Thyroid gland (tissue), 4 donors: ENCODE data around the gene SOD1. TPM values are rescaled to one million over a fixed set of nuclear protein-coding genes. Genes with fewer than 3 reads are reported as not detected.

Experiments used
- DNase-seq, 2 donors: peaks; one replicate each; pipeline ENCODE4 v3.0.0-alpha.2; 2019
- H3K27ac ChIP-seq, 3 donors: fragments of 200-600 bp; sonication (generic); 1 replicate in 2 of 3; 2 replicates in 1 of 3; pipeline ENCODE4 v1.5.1; 2016 to 2019; ENCODE audit warnings: mild to moderate bottlenecking in 1 of 3, moderate library complexity in 1 of 3
- H3K27me3 ChIP-seq: fragments of 200-600 bp; sonication (generic); one replicate; pipeline ENCODE4 v1.5.1; 2019
- H3K36me3 ChIP-seq, 2 donors: fragments of 200-600 bp; sonication (generic); one replicate each; pipeline ENCODE4 v1.5.1; 2016 to 2019
- H3K4me1 ChIP-seq, 2 donors: fragments of 200-600 bp; sonication (generic); one replicate each; pipeline ENCODE4 v1.5.1; 2017 to 2019
- H3K4me3 ChIP-seq, 3 donors: fragments of 200-600 bp; sonication (generic); replicated peaks in 1 of 3; 1 replicate in 2 of 3; 2 replicates in 1 of 3; pipeline ENCODE4 v1.5.1; 2016; ENCODE audit warnings: mild to moderate bottlenecking in 1 of 3
- H3K9me3 ChIP-seq: fragments of 200-600 bp; sonication (generic); one replicate; pipeline ENCODE4 v1.5.1; 2017
- POLR2A ChIP-seq, 2 donors: fragments of 450-650 bp; IDR thresholded peaks; one replicate each; pipeline ENCODE4 v1.6.1; 2017; ENCODE audit warnings: antibody characterized with exemption in 2 of 2, mild to moderate bottlenecking in 2 of 2, moderate library complexity in 1 of 2
- WGBS, 2 donors: methylation state at CpG; one replicate each; pipeline ENCODE4 v1.1.5; 2017; 5-methylcytosine and 5-hydroxymethylcytosine counted together
- intact Hi-C: fragments of 100-400 bp; cut with DNase I; formaldehyde crosslinking; loops from one replicate; pipeline ENCODE4 v1.15.1; 2023
- total RNA-seq, 4 donors: library from RNA; depleted of rRNA; stranded (reverse); fragments of >200 nt; gene quantifications; one replicate each; pipeline ENCODE4 v1.2.3, GENCODE V29; 2016
- TF ChIP-seq, protein P1 (sequence below), 6 experiments: fragments of 200-600 bp in 3 of 6; fragments of 450-650 bp in 3 of 6; sonication (generic) in 3 of 6; IDR thresholded peaks; one replicate each; pipeline ENCODE4 v1.5.1; 2016 to 2019; ENCODE audit warnings: antibody characterized with exemption in 6 of 6, mild to moderate bottlenecking in 2 of 6, inconsistent platforms in 1 of 6, moderate library complexity in 1 of 6

Gene SOD1
- total RNA-seq, 4 donors from 2014 or later: 147 to 331 (median 261) TPM

GRCh38 chr21:31682620-31683019 is 23.1 kb downstream of the SOD1 start:
- Histone ChIP-seq H3K27me3 (no peaks in the 10 kb centered on the region), H3K4me1 (no peaks in the 10 kb centered on the region), H3K27ac (no peak overlapping the region), H3K4me3 (no peak overlapping the region), H3K36me3 (peaks cover 42 to 45% of the 10 kb centered on the region in 2 donors), H3K9me3 (no peaks in the 10 kb centered on the region)
- no peak for DNase-seq
- TF ChIP-seq POLR2A (IDR thresholded peaks at IDR 0.05): no peak
- TF ChIP-seq, protein P1, sequence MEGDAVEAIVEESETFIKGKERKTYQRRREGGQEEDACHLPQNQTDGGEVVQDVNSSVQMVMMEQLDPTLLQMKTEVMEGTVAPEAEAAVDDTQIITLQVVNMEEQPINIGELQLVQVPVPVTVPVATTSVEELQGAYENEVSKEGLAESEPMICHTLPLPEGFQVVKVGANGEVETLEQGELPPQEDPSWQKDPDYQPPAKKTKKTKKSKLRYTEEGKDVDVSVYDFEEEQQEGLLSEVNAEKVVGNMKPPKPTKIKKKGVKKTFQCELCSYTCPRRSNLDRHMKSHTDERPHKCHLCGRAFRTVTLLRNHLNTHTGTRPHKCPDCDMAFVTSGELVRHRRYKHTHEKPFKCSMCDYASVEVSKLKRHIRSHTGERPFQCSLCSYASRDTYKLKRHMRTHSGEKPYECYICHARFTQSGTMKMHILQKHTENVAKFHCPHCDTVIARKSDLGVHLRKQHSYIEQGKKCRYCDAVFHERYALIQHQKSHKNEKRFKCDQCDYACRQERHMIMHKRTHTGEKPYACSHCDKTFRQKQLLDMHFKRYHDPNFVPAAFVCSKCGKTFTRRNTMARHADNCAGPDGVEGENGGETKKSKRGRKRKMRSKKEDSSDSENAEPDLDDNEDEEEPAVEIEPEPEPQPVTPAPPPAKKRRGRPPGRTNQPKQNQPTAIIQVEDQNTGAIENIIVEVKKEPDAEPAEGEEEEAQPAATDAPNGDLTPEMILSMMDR (IDR thresholded peaks at IDR 0.05): no peak
- intact Hi-C loops: no loop called here

- Histone ChIP-seq H3K27ac (no peak overlapping the region), H3K36me3 (peaks cover 45 to 47% of the 10 kb centered on the region in 2 donors), H3K4me1 (no peaks in the 10 kb centered on the region), H3K27me3 (no peaks in the 10 kb centered on the region), H3K9me3 (no peaks in the 10 kb centered on the region), H3K4me3 (no peak overlapping the region)
- TF ChIP-seq, protein P1 (IDR thresholded peaks at IDR 0.05): no peak
- no peak for TF ChIP-seq POLR2A (IDR thresholded peaks at IDR 0.05)
- 90 to 93% methylated on average over 5 of the region's 5 CpGs for WGBS, 2 donors
- DNase-seq: no peak
- intact Hi-C loops: no loop called here
Observed at GRCh38 chr21:31683029-31683428, 23.5 kb downstream of the SOD1 start.

DNA sequence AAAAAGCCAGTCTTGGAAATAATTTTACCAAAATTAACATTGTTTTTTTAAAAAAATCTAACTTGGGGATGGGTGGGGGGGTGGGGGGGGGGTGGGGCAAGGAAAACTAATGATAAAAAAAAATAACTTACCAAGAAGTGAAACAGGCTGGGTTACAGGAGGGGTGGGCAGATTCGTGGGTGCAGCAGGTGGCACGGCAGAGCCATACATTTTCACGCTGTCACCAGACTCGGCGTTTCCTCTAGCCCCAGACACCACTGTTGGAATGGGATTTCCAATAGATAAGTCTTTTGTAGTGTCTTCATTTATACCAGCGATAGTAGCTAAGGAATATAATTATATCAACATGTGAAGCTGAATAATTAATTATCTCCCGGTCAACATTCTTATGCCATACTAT is 25.4 kb downstream of the SOD1 start:
- Histone ChIP-seq H3K4me3 (no peak overlapping the region), H3K27me3 (no peaks in the 10 kb centered on the region), H3K9me3 (no peaks in the 10 kb centered on the region), H3K36me3 (peaks cover 47 to 51% of the 10 kb centered on the region in 2 donors), H3K4me1 (no peaks in the 10 kb centered on the region), H3K27ac (no peak overlapping the region)
- DNase-seq: no peak
- TF ChIP-seq, protein P1 (IDR thresholded peaks at IDR 0.05): no peak
- TF ChIP-seq POLR2A (IDR thresholded peaks at IDR 0.05): no peak
- intact Hi-C loops: no loop called here
- WGBS, 2 donors: 92 to 93% methylated on average over 7 of the region's 7 CpGs

GRCh38 chr21:31686272-31686915 is 26.9 kb downstream of the SOD1 start:
- 91 to 92% methylated on average over 7 of the region's 7 CpGs for WGBS, 2 donors
- no peak for TF ChIP-seq POLR2A (IDR thresholded peaks at IDR 0.05)
- TF ChIP-seq, protein P1 (IDR thresholded peaks at IDR 0.05): no peak
- H3K36me3 ChIP-seq: peaks cover 53 to 66% of the 10 kb centered on the region in 2 donors

DNA sequence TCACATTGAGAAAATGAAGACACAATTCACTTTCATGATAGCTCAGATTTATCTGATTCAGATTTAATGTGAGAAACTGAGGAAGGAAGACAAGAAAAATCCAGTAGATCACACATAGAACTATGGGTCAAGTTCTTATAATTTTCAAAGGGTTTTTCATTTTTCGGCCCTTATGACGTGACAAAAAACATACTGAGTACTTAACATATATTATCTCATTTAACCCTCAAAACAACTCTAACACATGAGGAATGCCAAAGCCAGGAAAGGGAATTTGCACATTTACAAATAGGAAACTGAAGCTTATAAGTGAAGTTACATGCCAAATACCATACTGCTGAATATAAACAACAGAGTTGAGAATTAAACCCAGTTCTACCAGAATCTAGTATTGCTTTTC is 27.6 kb downstream of the SOD1 start:
- WGBS, 2 donors: 93% methylated on average over 2 of the region's 2 CpGs
- Histone ChIP-seq H3K9me3 (no peaks in the 10 kb centered on the region), H3K36me3 (peaks cover 57 to 71% of the 10 kb centered on the region in 2 donors), H3K4me3 (no peak overlapping the region), H3K4me1 (no peaks in the 10 kb centered on the region), H3K27ac (no peak overlapping the region), H3K27me3 (no peaks in the 10 kb centered on the region)
- TF ChIP-seq, protein P1 (IDR thresholded peaks at IDR 0.05): no peak
- TF ChIP-seq POLR2A (IDR thresholded peaks at IDR 0.05): no peak
- DNase-seq: no peak
- intact Hi-C loops: no loop called here

More at GRCh38 chr21:31686272-31686915, 26.9 kb downstream of the SOD1 start:
- no peaks in the 10 kb centered on the region for H3K4me1 ChIP-seq
- no peaks in the 10 kb centered on the region for H3K9me3 ChIP-seq
- intact Hi-C loops: no loop called here
- H3K27ac ChIP-seq: no peak overlapping the region
- H3K4me3 ChIP-seq: no peak overlapping the region
- no peaks in the 10 kb centered on the region for H3K27me3 ChIP-seq
- DNase-seq: no peak
